ENCODE data around the gene FGF3.

FGF3 gene

DNA sequence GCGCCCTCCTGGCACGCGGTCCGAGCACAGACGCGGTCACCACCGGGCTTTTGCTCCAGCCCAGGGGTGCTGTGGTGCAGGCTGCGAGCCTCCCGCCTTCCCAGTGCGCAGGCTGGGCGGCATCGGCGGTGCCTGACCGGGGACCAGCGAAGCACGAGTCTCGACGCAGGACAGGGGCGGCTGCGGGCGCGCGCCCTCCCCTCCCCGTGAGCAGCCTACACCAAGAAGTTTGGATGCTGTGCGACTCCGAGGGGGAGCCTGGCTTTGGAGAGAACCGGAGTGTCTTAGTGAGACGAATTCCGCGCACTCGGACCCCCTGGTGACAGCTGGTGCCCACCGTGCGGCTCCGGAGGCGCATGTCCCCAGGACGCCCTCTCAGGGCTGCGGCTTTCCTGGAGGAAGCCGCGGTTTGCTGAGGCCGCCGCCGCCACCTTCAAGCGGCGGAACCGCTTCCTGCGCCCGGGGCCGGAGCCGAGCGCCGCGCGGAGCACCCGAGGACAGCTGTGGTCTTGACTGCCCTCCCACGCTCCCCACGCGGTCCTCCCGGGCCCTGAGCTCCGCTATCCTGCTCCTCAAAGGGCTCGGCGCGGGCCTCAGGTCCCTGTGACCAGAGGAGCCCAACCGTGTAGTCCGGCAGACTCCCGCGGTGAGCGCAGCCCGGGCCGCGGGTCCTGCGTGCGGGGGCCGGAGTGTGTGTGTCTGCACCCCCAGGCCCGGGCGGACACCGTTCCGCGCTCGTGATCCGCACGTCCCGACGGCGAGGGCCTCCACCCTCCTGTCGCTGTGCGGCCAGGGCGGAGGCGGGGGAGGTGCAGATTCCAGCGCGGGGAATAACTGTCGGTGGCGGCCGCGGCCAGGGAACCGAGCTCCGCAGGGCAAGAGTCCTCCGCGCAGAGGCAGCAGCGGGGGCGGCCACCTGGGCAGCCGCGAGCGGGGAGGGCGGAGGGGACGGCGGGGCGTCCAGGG lies 1.7 kb downstream of the FGF3 start:
- TF ChIP-seq, protein P1, sequence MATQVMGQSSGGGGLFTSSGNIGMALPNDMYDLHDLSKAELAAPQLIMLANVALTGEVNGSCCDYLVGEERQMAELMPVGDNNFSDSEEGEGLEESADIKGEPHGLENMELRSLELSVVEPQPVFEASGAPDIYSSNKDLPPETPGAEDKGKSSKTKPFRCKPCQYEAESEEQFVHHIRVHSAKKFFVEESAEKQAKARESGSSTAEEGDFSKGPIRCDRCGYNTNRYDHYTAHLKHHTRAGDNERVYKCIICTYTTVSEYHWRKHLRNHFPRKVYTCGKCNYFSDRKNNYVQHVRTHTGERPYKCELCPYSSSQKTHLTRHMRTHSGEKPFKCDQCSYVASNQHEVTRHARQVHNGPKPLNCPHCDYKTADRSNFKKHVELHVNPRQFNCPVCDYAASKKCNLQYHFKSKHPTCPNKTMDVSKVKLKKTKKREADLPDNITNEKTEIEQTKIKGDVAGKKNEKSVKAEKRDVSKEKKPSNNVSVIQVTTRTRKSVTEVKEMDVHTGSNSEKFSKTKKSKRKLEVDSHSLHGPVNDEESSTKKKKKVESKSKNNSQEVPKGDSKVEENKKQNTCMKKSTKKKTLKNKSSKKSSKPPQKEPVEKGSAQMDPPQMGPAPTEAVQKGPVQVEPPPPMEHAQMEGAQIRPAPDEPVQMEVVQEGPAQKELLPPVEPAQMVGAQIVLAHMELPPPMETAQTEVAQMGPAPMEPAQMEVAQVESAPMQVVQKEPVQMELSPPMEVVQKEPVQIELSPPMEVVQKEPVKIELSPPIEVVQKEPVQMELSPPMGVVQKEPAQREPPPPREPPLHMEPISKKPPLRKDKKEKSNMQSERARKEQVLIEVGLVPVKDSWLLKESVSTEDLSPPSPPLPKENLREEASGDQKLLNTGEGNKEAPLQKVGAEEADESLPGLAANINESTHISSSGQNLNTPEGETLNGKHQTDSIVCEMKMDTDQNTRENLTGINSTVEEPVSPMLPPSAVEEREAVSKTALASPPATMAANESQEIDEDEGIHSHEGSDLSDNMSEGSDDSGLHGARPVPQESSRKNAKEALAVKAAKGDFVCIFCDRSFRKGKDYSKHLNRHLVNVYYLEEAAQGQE (IDR thresholded peaks at IDR 0.05; ENCODE audit: low read depth), result no peak
- TF ChIP-seq, protein P2, sequence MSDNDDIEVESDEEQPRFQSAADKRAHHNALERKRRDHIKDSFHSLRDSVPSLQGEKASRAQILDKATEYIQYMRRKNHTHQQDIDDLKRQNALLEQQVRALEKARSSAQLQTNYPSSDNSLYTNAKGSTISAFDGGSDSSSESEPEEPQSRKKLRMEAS (IDR thresholded peaks at IDR 0.05), result peak; percentile 60; the same call in 1 of the 2 replicates
- TF ChIP-seq FOXM1 (IDR thresholded peaks at IDR 0.05; ENCODE audit: borderline replicate concordance, low read depth), result no peak
- TF ChIP-seq ZBTB7A (IDR thresholded peaks at IDR 0.05; ENCODE audit: low read depth), result peak; percentile 50; the same call in 1 of the 2 replicates
- TF ChIP-seq TAF1 (IDR thresholded peaks at IDR 0.05; ENCODE audit: low read depth), result 0 out of 2 replicates have a peak, but pooled peaks have one; percentile 19
- TF ChIP-seq EP300 (IDR thresholded peaks at IDR 0.05; ENCODE audit: borderline replicate concordance), result no peak
- TF ChIP-seq EGR1 (IDR thresholded peaks at IDR 0.05), result peak; percentile 48
- no peak; the same call in 1 of the 2 replicates for TF ChIP-seq TEAD4 (IDR thresholded peaks at IDR 0.05)

DNA sequence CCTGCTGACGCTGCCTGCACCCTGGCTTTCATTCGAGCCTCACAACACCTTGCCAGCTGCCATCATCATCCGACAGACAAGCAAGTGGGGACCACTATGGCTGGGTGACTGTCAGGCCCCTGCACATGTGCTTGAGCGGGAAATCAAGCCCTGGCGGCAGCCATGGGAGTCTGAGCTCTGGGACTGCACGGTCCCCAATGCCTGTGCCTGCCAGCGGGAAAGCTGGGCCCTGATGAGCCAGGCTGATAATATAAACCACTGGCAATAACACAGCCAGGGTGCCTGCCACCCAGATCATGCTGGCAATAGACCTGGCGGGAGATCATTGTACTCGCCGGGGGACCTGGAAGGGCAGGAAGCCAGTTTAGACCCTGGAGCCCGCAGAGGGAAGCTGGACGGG lies 2.5 kb downstream of the FGF3 start:
- TF ChIP-seq EP300 (IDR thresholded peaks at IDR 0.05; ENCODE audit: borderline replicate concordance), result no peak

DNA sequence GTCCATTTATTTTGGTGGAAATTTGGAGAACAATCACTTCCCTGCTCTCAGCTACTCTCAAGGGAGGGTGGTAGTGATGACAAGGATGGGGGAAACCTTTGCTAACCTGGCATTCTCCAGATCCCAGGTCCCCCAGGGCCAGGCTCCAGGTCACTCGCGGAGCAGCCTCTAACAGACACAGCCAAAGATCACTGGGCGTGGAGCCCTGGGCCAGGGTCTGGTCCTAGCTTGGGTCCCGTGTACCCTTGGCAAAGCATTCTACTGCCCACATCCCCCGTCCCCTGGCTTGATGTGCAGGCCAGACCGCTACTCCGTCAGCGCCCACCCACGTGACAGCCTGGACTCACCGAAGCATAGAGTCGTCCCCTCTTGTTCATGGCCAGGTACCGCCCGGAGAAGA lies 3.2 kb downstream of the FGF3 start:
- TF ChIP-seq, protein P2 (IDR thresholded peaks at IDR 0.05), result no peak
- no peak for TF ChIP-seq ZBTB7A (IDR thresholded peaks at IDR 0.05; ENCODE audit: low read depth)
- TF ChIP-seq, protein P3, sequence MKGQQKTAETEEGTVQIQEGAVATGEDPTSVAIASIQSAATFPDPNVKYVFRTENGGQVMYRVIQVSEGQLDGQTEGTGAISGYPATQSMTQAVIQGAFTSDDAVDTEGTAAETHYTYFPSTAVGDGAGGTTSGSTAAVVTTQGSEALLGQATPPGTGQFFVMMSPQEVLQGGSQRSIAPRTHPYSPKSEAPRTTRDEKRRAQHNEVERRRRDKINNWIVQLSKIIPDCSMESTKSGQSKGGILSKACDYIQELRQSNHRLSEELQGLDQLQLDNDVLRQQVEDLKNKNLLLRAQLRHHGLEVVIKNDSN (IDR thresholded peaks at IDR 0.05), result no peak
- TF ChIP-seq CEBPB (IDR thresholded peaks at IDR 0.05), result no peak
- TF ChIP-seq EP300 (IDR thresholded peaks at IDR 0.05; ENCODE audit: borderline replicate concordance), result no peak
- TF ChIP-seq NFIC (IDR thresholded peaks at IDR 0.05), result no peak
- no peak for TF ChIP-seq EGR1 (IDR thresholded peaks at IDR 0.05)
- no peak for TF ChIP-seq FOXM1 (IDR thresholded peaks at IDR 0.05; ENCODE audit: borderline replicate concordance, low read depth)
- TF ChIP-seq, protein P1 (IDR thresholded peaks at IDR 0.05; ENCODE audit: low read depth), result no peak
- no peak for TF ChIP-seq TCF12 (IDR thresholded peaks at IDR 0.05; ENCODE audit: low read depth)
- no peak for TF ChIP-seq TAF1 (IDR thresholded peaks at IDR 0.05; ENCODE audit: low read depth)

DNA sequence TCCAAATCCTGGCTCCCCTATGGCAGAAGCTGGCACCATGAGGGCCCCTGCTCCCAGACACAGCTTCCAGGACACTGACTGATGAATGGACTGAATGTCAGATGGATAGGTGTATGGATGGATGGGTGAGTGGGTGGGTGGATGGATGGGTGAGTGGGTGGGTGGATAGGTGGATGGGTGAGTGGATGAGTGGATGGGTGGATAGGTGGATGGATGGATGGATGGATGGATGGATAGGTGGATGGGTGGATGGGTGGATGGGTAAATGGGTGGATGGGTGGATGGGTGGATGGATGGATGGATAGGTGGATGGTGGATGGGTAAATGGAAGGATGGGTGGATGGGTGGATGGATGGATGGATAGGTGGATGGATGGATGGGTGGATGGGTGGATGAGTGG lies 4.3 kb downstream of the FGF3 start:
- TF ChIP-seq TAF1 (IDR thresholded peaks at IDR 0.05; ENCODE audit: low read depth) (no peak), CEBPB (IDR thresholded peaks at IDR 0.05) (no peak), FOXM1 (IDR thresholded peaks at IDR 0.05; ENCODE audit: borderline replicate concordance, low read depth) (no peak), EP300 (IDR thresholded peaks at IDR 0.05; ENCODE audit: borderline replicate concordance) (no peak), TEAD4 (IDR thresholded peaks at IDR 0.05) (no peak), ZBTB7A (IDR thresholded peaks at IDR 0.05; ENCODE audit: low read depth) (no peak), RAD21 (IDR thresholded peaks at IDR 0.05; ENCODE audit: low read depth) (no peak), CREB1 (IDR thresholded peaks at IDR 0.05; ENCODE audit: low read depth) (no peak), NFIC (IDR thresholded peaks at IDR 0.05) (no peak)
- TF ChIP-seq, protein P2 (IDR thresholded peaks at IDR 0.05), result no peak
- TF ChIP-seq, protein P1 (IDR thresholded peaks at IDR 0.05; ENCODE audit: low read depth), result no peak
- TF ChIP-seq, protein P3 (IDR thresholded peaks at IDR 0.05), result no peak
